Subcutaneous abdominal adipose tissue (tissue), 5 donors: ENCODE measurements around the gene LRRC27.

ENCODE experiments used
- H3K27ac ChIP-seq: one replicate; pipeline ENCODE4 v1.7.0; 2013; ENCODE audit warnings: low read depth, mild to moderate bottlenecking, inconsistent platforms, low read length, moderate library complexity
- H3K27me3 ChIP-seq, 5 donors: one replicate each; pipeline ENCODE4 v1.7.0; 2013; ENCODE audit warnings: low read length in 5 of 5, inconsistent platforms in 1 of 5; ENCODE audit not compliant: control insufficient read depth in 5 of 5, insufficient read depth in 4 of 5
- H3K36me3 ChIP-seq, 5 donors: one replicate each; pipeline ENCODE4 v1.7.0; 2013; ENCODE audit warnings: low read length in 5 of 5; ENCODE audit not compliant: control insufficient read depth in 5 of 5, insufficient read depth in 5 of 5
- H3K4me1 ChIP-seq, 5 donors: one replicate each; pipeline ENCODE4 v1.7.0; 2013; ENCODE audit warnings: low read length in 5 of 5, mild to moderate bottlenecking in 3 of 5, moderate library complexity in 1 of 5; ENCODE audit not compliant: control insufficient read depth in 5 of 5, insufficient read depth in 5 of 5
- H3K4me3 ChIP-seq, 5 donors: one replicate each; pipeline ENCODE4 v1.7.0; 2013; ENCODE audit warnings: low read length in 5 of 5, low read depth in 1 of 5
- H3K9ac ChIP-seq, 5 donors: one replicate each; pipeline ENCODE4 v1.7.0; 2013; ENCODE audit warnings: low read length in 5 of 5, mild to moderate bottlenecking in 4 of 5, moderate library complexity in 3 of 5
- H3K9me3 ChIP-seq, 5 donors: one replicate each; pipeline ENCODE4 v1.7.0; 2013; ENCODE audit warnings: low read length in 5 of 5; ENCODE audit not compliant: control insufficient read depth in 5 of 5
- donor health status: healthy.
- donor health status: healthy.
- donor health status: healthy.
- donor health status: healthy.
- donor health status: healthy.

Gene LRRC27

DNA sequence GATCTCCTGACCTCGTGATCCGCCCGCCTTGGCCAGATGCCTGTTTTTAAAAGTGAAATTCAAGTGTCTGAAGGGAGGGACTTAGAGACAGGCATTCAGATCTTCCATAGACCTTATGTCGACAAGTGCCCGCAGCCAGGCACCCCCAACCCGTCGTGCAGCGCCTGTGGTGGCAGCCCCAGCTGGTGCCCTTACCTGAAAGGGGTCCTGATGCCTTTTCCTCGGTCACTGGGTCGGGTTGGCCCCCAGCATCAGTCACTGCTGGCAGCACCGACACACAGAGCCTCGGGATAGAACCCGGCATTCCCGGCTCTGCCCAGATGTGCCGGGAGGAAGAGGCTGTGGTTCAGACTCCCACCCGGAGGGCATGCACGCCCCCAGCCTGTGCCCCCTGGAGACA is 23.3 kb downstream of the LRRC27 start:
- Histone ChIP-seq H3K4me1 (peaks cover 0 to 23% (median 15%) of the 10 kb centered on the region in 5 donors), H3K9me3 (no peaks in the 10 kb centered on the region), H3K9ac (no peak overlapping the region), H3K27ac (no peak overlapping the region), H3K36me3 (peaks cover 0 to 34% (median 7%) of the 10 kb centered on the region in 5 donors), H3K4me3 (no peak overlapping the region), H3K27me3 (no peaks in the 10 kb centered on the region)

DNA sequence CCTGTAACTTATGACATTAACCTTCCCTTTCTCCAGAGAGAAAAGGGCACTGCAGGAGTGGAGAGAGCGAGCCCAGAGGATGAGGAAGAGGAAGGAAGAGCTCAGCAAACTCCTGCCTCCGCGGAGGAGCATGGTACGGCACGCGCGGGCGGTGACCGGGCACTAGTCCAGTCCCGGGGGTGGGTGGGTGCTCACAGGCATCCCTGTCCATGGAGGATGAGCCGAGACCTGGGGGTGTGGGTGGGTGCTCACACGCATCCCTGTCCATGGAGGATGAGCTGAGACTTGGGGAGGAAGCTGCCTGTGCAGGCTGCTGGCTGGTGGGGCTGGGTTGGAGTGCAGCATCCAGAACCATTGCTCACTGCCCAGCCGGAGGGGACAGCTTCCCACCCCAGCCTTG is 23.8 kb downstream of the LRRC27 start:
- H3K4me1 ChIP-seq = peaks cover 0 to 19% (median 15%) of the 10 kb centered on the region in 5 donors
- H3K27ac ChIP-seq = no peak overlapping the region
- H3K9ac ChIP-seq = no peak overlapping the region
- peaks cover 0 to 34% (median 7%) of the 10 kb centered on the region in 5 donors for H3K36me3 ChIP-seq
- H3K4me3 ChIP-seq = no peak overlapping the region
- no peaks in the 10 kb centered on the region for H3K9me3 ChIP-seq
- H3K27me3 ChIP-seq = no peaks in the 10 kb centered on the region

DNA sequence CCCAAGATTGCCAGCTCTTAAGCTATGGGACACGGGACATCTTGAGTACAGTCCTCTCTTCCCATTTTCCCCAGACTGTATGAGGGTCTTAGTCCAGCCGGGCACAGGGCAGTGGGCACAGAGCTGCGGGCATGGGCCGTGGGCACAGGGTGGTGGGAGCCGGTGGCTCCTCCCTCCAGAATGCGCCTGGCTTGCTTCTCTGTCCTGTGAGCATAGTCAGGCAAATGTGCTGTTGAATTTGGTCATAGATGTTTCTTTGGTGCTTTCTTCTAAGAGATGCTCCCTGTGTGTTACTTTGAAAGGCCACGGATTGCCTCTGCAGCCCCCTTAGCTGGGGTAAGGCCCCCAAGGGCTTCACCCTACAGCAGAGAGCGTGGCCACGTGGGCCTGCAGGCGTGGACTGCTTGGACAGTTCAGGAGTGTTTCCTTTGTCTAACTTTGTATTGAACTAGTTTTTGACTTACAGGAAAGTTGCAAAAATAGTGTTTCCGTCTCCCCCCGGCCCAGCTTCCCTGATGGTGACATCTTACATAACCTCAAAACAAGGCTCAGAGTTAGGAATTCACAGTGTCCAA is 24.7 kb downstream of the LRRC27 start:
- Histone ChIP-seq H3K27me3 (no peaks in the 10 kb centered on the region), H3K9me3 (no peaks in the 10 kb centered on the region), H3K4me1 (peaks cover 0 to 18% (median 15%) of the 10 kb centered on the region in 5 donors), H3K27ac (no peak overlapping the region), H3K9ac (no peak overlapping the region), H3K4me3 (no peak overlapping the region), H3K36me3 (peaks cover 0 to 32% (median 2%) of the 10 kb centered on the region in 5 donors)

DNA sequence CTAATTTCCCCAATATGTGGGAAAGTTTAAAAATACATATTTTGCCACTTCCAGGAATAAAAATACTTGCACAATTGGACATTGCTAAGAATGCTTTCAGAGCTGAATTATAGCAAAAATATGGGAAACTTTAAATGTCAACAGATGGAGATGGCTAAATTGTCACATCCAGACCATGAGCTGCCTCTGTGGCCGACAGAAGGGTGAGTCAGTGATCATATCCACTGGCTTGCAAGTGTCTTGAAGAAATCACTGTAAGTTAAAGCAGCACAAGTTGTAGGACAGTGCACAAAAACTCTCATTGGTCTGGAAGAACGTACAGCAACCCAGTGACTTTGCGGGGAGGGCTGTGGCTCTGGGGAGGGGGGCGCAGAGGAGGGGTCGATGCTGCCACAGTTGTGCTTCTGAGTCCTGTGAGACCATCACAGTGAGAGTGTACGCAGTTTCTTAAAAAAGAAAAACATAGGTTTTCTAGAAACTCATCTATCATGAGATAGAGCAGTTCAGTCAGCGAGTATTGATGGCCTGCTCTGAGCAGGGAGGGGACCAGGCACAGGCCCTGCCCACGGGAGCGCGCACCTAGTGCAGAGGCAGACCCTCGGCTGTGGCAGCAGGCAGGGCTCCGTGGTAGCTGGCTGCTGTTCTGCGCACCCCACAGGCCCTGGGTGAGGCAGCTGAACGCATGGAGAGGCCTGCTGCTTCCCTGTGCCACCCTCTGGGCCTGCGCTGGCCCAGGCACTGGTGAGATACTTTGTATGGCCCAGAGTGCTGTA is 25.5 kb downstream of the LRRC27 start:
- Histone ChIP-seq H3K27me3 (no peaks in the 10 kb centered on the region), H3K9ac (no peak overlapping the region), H3K4me1 (peaks cover 0 to 18% (median 15%) of the 10 kb centered on the region in 5 donors), H3K27ac (peak overlapping the region; percentile 24), H3K9me3 (no peaks in the 10 kb centered on the region), H3K36me3 (peaks cover 0 to 37% (median 7%) of the 10 kb centered on the region in 5 donors), H3K4me3 (no peak overlapping the region)

DNA sequence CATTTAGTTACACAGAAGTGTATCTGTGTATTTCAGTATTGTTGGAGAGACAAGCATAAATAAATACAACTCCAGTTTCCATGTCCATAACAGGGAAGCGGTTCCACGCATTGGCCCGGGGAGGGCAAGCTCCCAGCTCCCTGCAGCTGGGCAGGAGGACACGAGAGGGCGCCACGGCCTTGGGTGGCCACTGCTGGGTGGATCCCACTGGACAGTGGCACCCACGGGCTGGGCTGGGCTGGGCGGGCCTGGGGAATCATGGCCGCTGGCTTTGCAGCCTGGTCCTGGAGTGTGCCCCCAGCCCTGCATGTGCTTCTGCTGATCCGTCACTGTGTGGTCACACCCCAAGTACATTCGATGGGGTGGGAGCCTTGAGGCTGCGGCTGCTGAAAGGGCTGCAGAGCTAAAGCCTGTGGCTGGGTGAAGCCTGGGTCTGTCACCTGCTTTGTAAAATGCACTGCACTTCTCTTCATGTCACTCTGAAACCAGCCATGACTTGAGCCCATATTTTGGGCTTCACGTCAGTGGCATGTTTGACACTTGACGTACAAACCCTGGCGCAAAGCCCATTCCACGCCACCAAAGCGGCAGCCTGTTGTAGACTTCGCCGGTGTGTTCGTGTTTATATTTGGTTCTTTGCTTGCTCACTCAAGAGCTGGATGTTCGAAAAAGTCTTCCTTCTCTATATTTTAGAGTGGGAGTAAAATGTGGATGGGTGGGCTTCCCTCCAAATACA is 27.5 kb downstream of the LRRC27 start:
- Histone ChIP-seq H3K4me3 (no peak overlapping the region), H3K27ac (no peak overlapping the region)

DNA sequence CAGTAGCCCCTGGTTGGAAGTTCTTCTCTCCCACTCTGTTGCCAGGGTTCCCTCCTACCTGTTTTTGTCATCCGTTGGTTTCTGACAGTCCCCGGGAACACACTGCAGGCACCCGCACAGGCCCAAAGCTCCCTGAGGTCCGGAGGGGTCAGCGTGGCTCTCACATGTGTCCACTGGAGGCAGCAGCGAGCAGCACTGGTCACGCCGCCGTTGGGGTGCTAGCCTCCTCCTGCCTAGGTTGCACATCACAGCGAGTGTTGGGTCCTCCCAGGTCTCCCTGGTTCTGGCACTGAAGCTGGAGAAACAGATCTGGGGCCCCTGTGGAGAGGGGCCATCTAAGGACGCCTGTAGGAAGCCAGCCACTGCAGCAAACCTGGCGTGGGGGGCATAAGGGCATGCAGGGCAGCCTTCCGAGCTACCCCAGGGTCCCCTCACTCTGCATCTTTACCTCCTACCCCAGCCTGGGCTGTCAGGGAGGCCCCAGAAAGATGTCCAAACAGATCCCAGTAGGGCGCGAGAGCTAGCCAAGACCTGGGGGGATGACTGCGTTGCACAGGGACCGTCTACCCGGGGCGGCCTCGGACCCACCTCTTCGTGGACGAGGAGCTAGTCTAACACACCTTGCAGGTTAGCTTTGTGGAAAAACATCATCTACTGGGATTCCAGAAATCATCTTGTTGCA is 28.9 kb downstream of the LRRC27 start:
- Histone ChIP-seq H3K36me3 (peaks cover 0 to 39% (median 13%) of the 10 kb centered on the region in 5 donors), H3K4me3 (no peak overlapping the region)

More for the DNA sequence above, 27.5 kb downstream of the LRRC27 start:
- Histone ChIP-seq H3K9me3 (no peaks in the 10 kb centered on the region), H3K36me3 (peaks cover 0 to 39% (median 7%) of the 10 kb centered on the region in 5 donors), H3K4me1 (peaks cover 1 to 15% (median 14%) of the 10 kb centered on the region in 5 donors), H3K9ac (no peak overlapping the region), H3K27me3 (no peaks in the 10 kb centered on the region)

DNA sequence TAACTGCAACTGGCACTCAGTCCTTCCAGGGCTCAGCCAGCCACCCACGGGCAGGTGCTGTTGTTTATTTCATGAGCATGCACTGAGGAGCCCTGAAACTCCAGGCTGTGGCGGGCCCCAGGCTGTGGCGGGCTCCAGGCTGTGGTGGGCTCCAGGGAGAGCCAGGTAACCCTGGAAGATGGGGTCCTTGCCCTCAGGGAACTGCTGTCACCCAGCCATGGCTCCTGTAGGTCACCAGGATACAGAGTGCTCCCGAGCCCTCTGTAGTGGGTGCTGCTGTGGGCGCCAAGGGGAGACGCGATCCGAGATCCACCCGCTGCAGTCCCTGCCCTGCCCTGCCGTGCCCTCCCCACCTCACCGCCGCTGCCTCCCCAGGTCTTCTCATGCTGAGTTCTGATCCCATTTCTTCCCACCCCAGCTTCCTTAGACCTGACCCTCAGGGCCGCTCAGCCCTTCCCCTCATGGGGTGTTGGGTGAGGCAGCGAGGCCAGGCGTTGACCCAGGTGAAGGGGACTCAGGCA is 29.6 kb downstream of the LRRC27 start:
- no peak overlapping the region for H3K27ac ChIP-seq
- peaks cover 0 to 44% (median 21%) of the 10 kb centered on the region in 5 donors for H3K36me3 ChIP-seq

More for the DNA sequence above, 28.9 kb downstream of the LRRC27 start:
- no peak overlapping the region for H3K27ac ChIP-seq
- H3K27me3 ChIP-seq = no peaks in the 10 kb centered on the region
- no peaks in the 10 kb centered on the region for H3K9me3 ChIP-seq
- no peak overlapping the region for H3K9ac ChIP-seq
- H3K4me1 ChIP-seq = peaks cover 1 to 15% (median 14%) of the 10 kb centered on the region in 5 donors

DNA sequence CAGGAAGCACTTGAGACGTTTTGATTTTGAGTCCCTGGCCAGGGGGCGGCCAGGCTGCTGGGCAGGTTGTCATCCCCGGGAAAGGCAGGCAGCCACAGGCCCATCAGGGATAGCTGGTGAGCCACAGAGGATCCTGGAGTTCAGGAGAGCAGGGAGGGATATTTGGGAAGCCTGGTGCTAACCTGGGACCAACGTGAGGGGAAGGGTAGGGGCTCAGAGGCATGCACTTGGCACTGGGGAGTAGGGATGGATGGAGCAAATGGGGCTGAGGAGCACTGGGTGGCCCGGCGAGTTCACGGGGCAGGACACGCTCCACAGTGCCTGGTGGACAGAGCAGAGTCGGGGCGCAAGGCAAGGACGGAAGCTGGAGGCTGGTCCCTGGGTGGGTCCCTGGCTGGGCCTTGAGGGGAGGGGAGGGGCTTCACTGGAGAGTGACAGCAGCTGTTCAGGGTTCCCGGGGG is 30.2 kb downstream of the LRRC27 start:
- H3K27ac ChIP-seq = no peak overlapping the region

More for the DNA sequence above, 29.6 kb downstream of the LRRC27 start:
- Histone ChIP-seq H3K9ac (no peak overlapping the region), H3K27me3 (no peaks in the 10 kb centered on the region), H3K4me1 (peaks cover 1 to 15% (median 13%) of the 10 kb centered on the region in 5 donors), H3K9me3 (no peaks in the 10 kb centered on the region), H3K4me3 (no peak overlapping the region)

DNA sequence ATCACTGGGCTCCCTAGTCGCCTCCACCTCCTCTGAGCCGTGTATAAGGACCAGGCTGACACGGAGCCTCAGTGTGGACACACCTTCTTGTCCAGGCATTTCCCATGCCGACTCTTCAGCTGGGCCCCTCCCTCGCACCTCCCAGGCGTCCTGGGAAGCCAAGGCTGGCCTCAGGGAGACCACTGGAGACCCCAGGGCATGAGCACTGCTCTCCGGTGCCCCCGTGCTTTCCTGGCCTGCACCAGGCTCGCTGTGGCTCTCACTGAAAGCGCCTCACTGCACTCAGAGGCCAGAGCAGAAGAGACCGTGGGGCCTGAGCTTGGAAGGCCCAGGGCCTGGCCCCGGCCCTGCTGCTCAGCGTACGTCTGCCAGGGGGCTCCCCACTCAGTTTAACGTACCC is 31.4 kb downstream of the LRRC27 start:
- Histone ChIP-seq H3K9ac (no peak overlapping the region), H3K4me1 (peaks cover 0 to 2% (median 0%) of the 10 kb centered on the region in 5 donors), H3K27ac (no peak overlapping the region), H3K27me3 (no peaks in the 10 kb centered on the region), H3K36me3 (peaks cover 8 to 51% (median 26%) of the 10 kb centered on the region in 5 donors), H3K9me3 (no peaks in the 10 kb centered on the region), H3K4me3 (no peak overlapping the region)

More for the DNA sequence above, 30.2 kb downstream of the LRRC27 start:
- Histone ChIP-seq H3K4me3 (no peak overlapping the region), H3K9me3 (no peaks in the 10 kb centered on the region), H3K9ac (no peak overlapping the region), H3K27me3 (no peaks in the 10 kb centered on the region), H3K4me1 (peaks cover 1 to 9% (median 8%) of the 10 kb centered on the region in 5 donors), H3K36me3 (peaks cover 1 to 48% (median 26%) of the 10 kb centered on the region in 5 donors)
